ENCODE measurements around the gene ARF3. TPM values are rescaled to one million over a fixed set of nuclear protein-coding genes. Genes with fewer than 3 reads are reported as not detected.

The ARF3 gene
- total and polyA plus RNA-seq, 2 of the 13 experiments (the other 11 are each of a cell fraction or from before 2014, with no cell fraction given): 53.8 to 57.9 TPM

- TF ChIP-seq ZNF687 (CRISPR knock-in tag; IDR thresholded peaks at IDR 0.05) (peak; percentile 68), TFDP2 (CRISPR knock-in tag; IDR thresholded peaks at IDR 0.05) (no peak), ZC3H13 (CRISPR knock-in tag; IDR thresholded peaks at IDR 0.05) (no peak), ZNF251 (CRISPR knock-in tag; IDR thresholded peaks at IDR 0.05) (no peak), ZNF136 (CRISPR knock-in tag; IDR thresholded peaks at IDR 0.05; ENCODE audit: low read depth) (0 out of 2 replicates have a peak, but pooled peaks have one; percentile 42), GABPA (IDR thresholded peaks at IDR 0.05; ENCODE audit: low read depth, low read length) (0 out of 2 replicates have a peak, but pooled peaks have one; percentile 4), GABPA (CRISPR knock-in tag; IDR thresholded peaks at IDR 0.05; ENCODE audit: low read depth) (no peak), CERS6 (CRISPR knock-in tag; IDR thresholded peaks at IDR 0.05) (no peak), MAZ (IDR thresholded peaks at IDR 0.05; ENCODE audit: borderline replicate concordance, low read depth, low read length) (no peak), MAZ (CRISPR knock-in tag; IDR thresholded peaks at IDR 0.05; ENCODE audit: low read depth) (peak; percentile 37; the same call in 1 of the 2 replicates), CTCF (CRISPR knock-in tag; IDR thresholded peaks at IDR 0.05) (peak; percentile 90), ARID3A (IDR thresholded peaks at IDR 0.05; ENCODE audit: low read depth, low read length) (no peak), USF2 (IDR thresholded peaks at IDR 0.05; ENCODE audit: low read depth, low read length) (no peak), USF2 (CRISPR knock-in tag; IDR thresholded peaks at IDR 0.05; ENCODE audit: borderline replicate concordance) (no peak)
These were observed 39.8 kb upstream of the ARF3 start (continued) for GRCh38 chr12:48996794-48997718.

All from HepG2 (cell line).